GM10248 (cell line): ENCODE results near the gene CAPN1.
"Not testable (repeated sequence)": the region's sequence is repeated elsewhere in the genome, so short reads cannot be mapped to it uniquely, and the experiment has no call there.

Experiments
- CTCF ChIA-PET: fragments of 300-600 bp; sonication (Branson Sonifier 250); formaldehyde crosslinking; extraction: SDS; loops from one replicate; lab custom pipeline; 2021; ENCODE audit warnings: antibody characterized with exemption; lab: Yijun Ruan, JAX
- POLR2A ChIA-PET: fragments of 350-650 bp; sonication (Branson Sonifier 250); formaldehyde crosslinking; extraction: SDS; loops from one replicate; lab custom pipeline; 2020; ENCODE audit warnings: antibody characterized with exemption; lab: Yijun Ruan, JAX
- DNase-seq: peaks from one replicate; pipeline ENCODE4 v3.0.0; 2012; ENCODE audit errors: extremely low spot score
- CTCF ChIP-seq: IDR thresholded peaks from 2 replicates; pipeline ENCODE4 v1.5.1; 2012; ENCODE audit warnings: mild to moderate bottlenecking, low read depth; ENCODE audit errors: extremely low read depth, missing control alignments, control extremely low read depth

Gene CAPN1

GRCh38 chr11:65226103-65226442, 44.3 kb downstream of the CAPN1 start:
- no peak for DNase-seq
- POLR2A ChIA-PET: interaction anchor here (0.6 kb wide), 1 partner anchor 64 kb away, joined by 4 read pairs; no protein-coding TSS in a partner anchor
- TF ChIP-seq CTCF: no peak
- CTCF ChIA-PET: interaction anchor here (0.9 to 5.6 kb wide), 29 partner anchors 10 to 285 kb away, joined by 3 to 60 read pairs (median 4); partner anchors contain the start of genes BATF2, CDC42EP2 and DPF2

GRCh38 chr11:65227879-65228278, 46.2 kb downstream of the CAPN1 start:
- DNase-seq: no peak
- TF ChIP-seq CTCF: no peak
- ChIA-PET CTCF (interaction anchor here (2.7 to 5.6 kb wide), 4 partner anchors 23 to 102 kb away, joined by 13 to 53 read pairs (median 28); partner anchors contain the start of gene CDC42EP2), POLR2A (no interaction called here)

GRCh38 chr11:65236194-65237059, 54.7 kb downstream of the CAPN1 start:
- CTCF ChIA-PET: interaction anchor here (1.2 to 1.5 kb wide), 3 partner anchors 11 to 93 kb away, joined by 3 to 5 read pairs (median 3); no protein-coding TSS in a partner anchor
- POLR2A ChIA-PET: no interaction called here
- no peak for DNase-seq
- no peak for TF ChIP-seq CTCF

- CTCF ChIA-PET, DNase-seq, POLR2A ChIA-PET: not testable (repeated sequence)
Observed at GRCh38 chr11:65238302-65238701, 56.6 kb downstream of the CAPN1 start.

GRCh38 chr11:65241134-65241533, 59.4 kb downstream of the CAPN1 start:
- ChIA-PET POLR2A (no interaction called here), CTCF (interaction anchor here (1.0 kb wide), 1 partner anchor 34 kb away, joined by 3 read pairs; no protein-coding TSS in a partner anchor)
- DNase-seq: no peak
- no peak for TF ChIP-seq CTCF

GRCh38 chr11:65241692-65242091, 60.0 kb downstream of the CAPN1 start:
- TF ChIP-seq CTCF: no peak
- ChIA-PET CTCF (no interaction called here), POLR2A (no interaction called here)
- no peak for DNase-seq

GRCh38 chr11:65242389-65242788, 60.7 kb downstream of the CAPN1 start:
- ChIA-PET POLR2A (no interaction called here), CTCF (interaction anchor here (2.8 kb wide), 1 partner anchor 17 kb away, joined by 7 read pairs; no protein-coding TSS in a partner anchor)
- no peak for DNase-seq
- no peak for TF ChIP-seq CTCF
